H4 (cell line): ENCODE data around the gene MBD5. TPM values are rescaled to one million over a fixed set of nuclear protein-coding genes. Genes with fewer than 3 reads are reported as not detected.
"Not testable (repeated sequence)": the region's sequence is repeated elsewhere in the genome, so short reads cannot be mapped to it uniquely, and the experiment has no call there.

Source experiments
- DNase-seq: peaks from one replicate; pipeline ENCODE4 v3.0.0-alpha.2; 2015; ENCODE audit warnings: low spot score
- total RNA-seq: library from RNA; depleted of rRNA; stranded (reverse); fragments of >200 nt; shearing (Covaris generic); gene quantifications from 2 replicates; pipeline ENCODE4 v1.2.3, GENCODE V29; 2014; rRNA removed

The MBD5 gene
- 2.7 and 12.8 TPM in 2 replicates for total RNA-seq

DNA sequence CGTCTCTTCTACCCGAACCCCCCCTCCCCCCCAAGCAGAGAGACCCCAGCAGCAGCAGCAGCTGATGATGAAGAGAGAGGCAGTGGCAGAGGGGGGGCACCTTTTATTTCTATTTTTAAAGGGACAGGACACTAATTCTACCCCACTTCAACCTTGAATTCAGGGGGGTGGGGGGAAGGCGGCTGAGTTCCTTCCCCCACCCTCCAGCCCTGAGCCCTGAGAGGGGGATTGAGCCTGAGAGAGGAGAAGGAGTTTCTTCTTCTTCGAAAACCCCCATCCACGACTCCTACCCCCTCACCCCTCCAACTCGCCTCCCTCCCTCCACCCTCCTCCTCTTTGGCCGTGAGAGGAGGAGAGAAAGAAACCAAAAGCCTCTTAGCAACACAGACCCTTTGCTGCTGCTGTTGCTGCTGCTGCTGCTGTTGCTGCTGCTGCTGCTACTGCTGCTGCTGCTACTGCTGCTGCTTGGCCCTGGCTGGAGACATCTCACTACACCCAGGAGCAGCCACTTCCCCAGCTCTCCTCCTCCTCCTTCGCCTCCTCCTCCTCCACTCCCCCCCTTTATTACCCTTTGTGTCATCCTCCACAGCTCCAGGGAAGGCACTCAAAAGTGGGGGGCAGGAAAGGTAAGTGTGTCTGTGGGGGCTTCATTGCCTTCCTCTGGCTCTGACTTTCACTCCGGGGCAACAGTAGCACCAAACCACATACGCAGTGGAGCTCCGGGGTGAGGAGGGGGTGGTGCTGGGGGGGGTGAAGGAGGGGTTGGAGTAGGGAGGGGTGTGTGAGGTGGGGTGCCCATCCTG lies at the start of gene MBD5:
Gene MBD5, plus strand, starts transcription at position 33 of the 803 bp plus-strand sequence.
- DNase-seq, result peak; percentile 34

DNA sequence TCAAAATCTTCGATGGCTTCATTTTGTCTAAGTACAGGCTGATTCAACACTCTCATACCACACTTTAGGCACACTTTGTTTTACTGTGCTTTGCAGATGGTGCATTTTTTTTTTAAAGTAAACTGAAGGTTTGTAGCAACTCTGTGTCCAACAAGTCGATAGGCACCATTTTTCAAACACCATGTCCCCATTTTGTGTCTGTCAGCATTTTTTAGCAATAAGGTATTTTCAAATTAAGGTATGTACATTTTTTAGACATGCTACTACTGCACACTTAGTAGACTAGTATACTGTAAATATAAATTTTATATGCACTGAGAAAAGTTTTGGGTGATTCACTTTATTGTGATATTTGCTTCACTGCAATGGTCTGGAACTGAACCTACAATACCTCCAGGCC lies 44.8 kb upstream of the MBD5 start:
- no peak for DNase-seq

DNA sequence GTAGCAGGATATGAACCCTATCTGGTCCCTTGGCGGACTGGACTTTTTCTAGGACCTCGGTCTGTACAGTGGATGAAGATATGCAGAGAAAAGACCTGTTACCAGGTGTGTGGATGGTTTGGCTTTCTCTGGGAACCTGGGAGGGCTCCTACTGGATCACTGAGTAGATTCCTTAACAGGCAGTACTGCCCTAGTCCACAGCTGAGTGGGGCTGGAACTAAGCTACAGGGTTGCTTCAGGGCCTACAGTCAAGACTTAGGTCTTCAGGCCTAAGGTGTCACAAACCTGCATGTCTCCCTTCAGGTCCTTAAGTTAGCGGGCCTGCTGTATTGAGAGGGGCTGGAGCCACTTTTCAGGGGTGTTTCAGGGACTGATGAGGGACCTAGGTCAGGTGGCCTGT lies 43.2 kb upstream of the MBD5 start:
- no peak for DNase-seq

DNA sequence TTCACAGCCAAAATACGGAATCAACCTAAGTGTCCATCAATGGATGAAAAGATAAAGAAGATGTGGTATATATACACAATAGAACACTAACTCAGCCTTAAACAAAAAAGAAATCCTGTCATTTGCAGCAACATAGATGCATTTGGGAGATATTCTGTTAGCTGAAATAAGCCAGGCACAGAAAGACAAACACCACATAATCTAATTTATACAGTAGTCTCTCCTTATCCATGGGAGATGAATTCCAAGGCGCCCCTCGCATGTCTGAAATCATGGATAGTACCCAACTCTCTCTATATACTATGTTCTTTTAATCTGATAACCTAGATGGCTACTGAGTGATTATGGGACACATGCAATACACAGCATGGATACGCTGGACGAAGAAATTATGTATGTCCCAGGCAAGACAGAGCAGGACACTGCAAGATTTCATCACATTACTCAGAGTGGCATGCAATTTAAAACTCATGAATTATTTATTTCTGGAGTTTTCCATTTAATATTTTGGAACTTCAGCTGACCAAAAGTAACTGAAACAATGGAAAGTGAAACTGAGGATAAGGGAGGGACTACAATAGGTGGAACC lies 39.9 kb upstream of the MBD5 start:
- no peak for DNase-seq

DNA sequence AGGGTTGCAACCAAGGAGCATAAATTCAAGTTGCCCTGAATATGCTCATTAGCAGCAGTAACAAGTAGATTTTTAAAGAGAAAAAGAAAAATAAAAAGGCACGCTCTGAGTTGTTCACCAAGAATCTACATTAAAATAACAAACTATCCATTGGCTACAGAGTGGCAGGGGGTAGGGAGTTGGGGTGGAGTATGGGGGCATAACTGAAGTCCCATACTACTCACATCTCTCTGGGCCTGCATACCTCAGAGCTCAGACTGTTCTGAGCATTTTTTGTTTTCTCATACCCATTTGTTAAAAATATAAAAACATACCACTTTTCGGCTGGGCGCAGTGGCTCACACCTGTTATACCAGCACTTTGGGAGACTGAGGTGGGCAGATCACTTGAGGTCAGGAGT lies 31.8 kb upstream of the MBD5 start:
- no peak for DNase-seq

DNA sequence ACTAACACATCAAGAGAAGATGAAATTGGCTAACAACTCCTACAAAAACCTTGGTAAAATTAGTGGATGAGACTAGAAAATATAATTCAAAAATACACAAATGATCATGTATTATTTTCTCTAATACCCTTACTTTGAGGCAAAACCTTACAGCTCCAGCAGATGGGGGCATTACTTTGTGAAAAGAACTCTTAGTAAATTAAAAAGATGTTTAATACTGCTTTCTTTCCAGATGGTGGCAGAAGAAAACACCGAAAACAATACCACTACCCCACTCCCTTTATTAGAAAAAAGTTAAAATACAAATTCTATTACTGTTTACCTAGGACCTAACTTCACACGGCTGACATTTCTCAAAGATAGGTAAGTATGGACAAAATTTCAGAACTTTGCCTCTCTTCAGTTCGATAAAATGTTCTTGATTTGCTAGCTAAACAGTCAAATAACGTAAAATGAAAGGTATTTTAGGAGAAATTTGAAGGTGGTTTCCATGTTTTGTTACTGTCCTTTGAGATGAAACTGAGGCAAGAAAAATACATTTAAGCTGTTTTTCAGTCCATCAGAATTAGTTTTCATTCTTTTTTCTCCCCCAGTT lies 31.0 kb upstream of the MBD5 start:
- DNase-seq, result peak; percentile 30

DNA sequence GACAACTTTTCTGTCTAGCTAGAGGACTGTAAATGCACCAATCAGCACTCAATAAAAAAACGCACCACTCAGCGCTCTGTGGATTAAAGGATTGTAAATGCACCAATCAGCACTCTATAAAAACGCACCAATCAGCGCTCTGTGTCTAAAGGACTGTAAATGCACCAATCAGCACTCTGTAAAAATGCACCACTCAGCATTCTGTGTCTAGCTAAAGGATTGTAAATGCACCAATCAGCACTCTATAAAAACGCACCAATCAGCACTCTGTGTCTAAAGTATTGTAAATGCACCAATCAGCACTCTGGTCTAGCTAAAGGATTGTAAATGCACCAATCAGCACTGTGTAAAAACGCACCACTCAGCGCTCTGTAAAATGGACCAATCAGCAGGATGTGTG lies 25.9 kb upstream of the MBD5 start:
- not testable (repeated sequence) for DNase-seq

DNA sequence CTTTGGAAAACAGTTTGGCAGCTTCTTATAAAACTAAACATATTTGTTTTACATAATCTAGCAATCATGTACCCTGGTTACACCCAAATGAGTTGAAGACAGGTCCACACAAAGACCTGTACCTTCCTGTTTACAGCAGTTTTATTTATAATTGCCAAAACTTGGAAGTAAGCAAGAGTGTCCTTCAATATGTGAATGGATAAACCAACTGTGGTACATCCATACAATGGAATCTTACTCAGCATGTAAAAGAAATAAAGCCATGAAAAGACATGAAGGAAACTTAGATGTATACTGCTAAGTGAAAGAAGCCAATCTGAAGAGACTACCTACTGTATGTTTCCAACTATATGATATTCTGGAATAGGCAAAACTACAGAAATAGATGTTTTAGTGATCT lies 24.1 kb upstream of the MBD5 start:
- DNase-seq, result no peak

DNA sequence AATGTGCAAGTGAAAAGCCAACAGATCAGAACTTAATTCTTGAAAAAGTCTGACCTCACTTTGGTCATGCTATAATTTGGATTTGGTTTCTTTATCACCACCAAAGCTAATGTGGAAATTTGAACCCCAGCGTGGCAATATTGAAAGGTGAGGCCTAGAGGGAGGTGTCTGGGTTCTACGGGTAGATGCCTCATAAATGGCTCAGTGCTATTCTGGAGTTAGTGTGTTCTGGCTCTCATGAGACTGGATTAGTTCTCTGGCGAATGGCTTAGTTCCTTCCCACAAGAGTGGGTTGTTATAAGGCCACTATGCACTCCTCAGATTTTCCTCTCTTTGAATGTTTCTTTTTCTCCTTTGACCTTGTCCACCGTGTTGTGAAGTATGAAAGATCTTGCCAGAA lies 22.7 kb upstream of the MBD5 start:
- DNase-seq, result no peak

DNA sequence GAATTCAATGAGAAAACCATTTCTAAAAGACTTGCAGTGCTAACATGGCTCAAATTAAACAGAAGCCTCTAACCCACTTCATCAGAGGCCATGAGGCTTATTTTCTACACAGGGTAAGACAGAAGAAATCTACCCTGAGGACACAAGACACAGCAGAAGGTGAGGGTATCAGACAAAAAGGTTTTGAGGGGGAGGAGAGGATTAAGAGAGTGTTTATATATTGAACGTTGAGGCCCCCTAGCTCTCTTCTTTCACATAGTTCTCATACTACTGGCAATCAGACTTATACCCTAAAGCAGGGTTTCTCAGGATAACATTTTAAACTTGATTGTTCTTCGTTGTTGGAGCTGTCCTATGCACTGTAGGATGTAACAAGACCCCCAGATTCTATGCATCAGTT lies 21.8 kb upstream of the MBD5 start:
- no peak for DNase-seq

DNA sequence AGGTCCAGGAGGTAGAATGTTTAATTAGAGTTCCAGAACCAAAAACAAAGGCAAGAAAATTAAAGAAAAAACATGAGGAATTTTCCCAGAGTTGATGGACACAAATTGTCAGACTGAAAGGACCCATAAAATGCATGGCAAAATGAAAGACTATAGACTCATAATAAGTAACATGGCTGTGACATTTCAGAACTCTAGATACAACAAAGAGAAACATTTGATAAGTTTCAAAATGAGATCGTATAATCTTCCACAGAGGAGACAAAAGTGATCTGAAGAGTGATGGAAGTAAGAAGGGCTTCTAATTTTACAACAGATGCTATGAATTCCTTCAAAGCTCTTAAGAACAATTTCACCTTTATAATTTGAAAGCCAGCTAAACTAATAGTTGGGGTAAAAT lies 20.8 kb upstream of the MBD5 start:
- DNase-seq, result no peak

DNA sequence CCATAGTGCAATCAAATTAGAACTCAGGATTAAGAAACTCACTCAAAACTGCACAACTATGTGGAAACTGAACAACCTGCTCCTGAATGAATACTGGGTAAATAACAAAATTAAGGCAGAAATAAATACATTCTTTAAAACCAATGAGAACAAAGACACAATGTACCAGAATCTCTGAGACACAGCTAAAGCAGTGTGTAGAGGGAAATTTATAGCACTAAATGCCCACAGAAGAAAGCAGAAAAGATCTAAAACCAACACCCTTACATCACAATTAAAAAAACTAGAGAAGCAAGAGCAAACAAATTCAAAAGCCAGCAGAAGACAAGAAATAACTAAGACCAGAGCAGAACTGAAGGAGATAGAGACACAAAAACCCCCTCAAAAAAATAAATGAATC lies 18.5 kb upstream of the MBD5 start:
- not testable (repeated sequence) for DNase-seq

DNA sequence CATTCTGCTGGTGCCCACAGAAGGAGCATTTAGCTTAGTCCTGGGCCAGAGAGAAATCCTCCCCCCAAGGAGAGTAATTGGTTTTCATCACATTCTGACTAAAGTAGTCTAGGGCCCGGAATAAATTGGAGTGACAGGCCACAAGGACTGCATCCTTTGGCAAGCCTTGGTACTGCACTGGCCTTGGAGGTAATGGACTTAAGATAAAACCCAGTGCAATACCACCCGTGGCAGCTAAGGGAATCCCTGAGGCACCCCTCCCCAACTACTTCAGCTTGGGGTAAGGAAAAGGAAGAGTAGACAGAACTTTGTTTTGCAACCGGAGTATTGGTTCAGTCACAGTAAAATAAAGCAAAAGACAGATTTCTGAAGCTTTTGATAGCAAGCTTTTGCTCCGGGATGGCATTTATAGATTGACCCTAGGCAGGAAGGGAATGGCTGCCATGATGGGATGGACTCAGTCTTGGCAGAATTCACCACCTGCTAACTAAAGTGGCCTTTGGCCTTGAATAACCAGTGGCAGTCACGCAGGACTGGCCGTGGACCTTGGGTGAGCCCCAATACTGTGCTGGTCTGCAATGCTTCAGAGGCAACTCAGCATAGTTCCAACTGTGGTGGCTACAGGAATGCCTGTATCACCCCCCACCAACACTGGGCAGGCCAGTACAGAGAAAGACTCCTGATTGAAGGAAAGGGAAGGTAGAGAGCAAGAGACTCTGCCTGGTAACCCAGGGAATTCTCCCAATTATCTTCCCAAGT lies 14.5 kb upstream of the MBD5 start:
- no peak for DNase-seq

DNA sequence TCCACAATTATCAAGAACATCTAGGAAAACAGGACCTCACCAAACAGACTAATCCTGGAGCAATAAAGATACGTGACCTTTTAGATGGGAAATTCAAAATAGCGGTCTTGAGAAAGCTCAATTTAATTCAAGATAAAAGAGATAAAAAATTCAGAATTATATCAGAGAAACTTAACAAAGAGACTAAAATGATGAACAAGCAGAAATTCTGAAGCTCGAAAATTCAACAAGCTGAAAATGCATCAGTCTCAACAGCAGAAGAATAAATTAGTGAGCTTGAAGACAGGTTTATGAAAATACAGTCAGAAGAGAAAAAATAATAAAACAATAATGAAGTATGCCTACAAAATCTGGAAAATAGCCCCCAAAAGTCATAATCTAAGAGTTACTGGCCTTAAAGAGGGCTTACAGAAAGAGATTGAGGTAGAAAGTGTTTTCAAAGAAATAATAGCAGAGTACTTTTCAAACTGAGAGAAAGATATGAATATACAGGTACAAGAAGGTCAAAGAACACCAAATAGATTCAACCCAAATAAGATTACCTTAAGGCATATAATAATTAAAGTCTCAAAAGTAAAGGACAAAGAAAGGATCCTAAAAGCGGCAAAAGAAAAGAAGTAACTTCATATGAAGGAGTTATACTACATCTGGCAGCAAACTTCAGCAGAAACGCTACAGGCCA lies 13.5 kb upstream of the MBD5 start:
- no peak for DNase-seq

DNA sequence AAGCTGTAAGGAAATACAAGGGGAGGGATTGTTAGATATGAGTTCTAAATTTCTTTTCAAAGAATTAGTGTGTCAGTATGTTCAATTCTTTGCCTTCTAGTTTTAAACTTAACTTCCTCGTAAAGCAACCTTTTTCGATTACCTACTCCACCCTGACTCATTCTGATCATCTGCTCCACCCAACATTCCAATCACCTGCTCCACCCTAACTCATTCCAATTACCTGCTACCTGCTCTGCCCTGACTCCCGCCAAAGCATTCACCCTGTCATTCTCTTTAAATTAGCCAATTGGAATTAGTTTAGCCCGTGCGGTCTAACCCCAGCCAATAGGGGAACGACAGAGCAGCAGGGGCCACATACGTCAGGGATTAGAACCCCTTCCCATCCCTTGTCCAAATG lies 12.5 kb upstream of the MBD5 start:
- DNase-seq, result not testable (repeated sequence)

DNA sequence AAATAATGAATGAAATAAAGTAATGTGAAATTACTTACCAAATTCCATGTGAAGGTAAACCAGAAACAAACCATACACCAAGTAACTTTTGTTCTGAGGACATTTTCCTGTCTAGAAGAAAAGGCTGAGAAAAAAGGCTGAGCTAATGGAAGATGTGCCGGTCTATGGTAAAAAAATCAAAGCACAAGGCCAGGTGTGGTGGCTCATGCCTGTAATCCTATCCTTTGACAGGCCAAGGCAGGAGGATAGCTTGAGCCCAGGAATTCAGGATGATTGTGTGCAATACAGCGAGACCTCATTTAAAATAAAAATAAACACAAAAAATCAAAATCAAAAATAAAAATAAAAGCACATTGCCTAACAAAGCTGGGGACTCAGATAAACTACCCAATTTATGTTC lies 7.0 kb upstream of the MBD5 start:
- DNase-seq, result no peak

DNA sequence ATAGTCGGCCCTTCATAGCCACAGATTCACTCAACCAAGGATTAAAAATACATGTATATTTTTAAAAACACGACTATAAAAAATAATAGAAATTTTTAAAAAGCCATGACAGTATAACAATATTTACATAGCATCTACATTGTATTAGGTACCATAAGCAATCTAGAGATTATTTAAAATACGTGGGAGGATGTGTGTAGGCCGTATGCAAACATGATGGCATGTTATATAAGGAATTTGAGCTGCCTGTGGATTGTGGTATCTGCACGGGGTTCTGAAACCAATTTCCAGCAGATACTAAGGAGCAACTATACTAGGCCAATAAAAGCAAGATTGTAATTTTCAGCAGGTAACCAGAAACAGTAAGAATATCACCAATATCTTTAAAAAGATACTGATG lies 6.3 kb upstream of the MBD5 start:
- no peak for DNase-seq

DNA sequence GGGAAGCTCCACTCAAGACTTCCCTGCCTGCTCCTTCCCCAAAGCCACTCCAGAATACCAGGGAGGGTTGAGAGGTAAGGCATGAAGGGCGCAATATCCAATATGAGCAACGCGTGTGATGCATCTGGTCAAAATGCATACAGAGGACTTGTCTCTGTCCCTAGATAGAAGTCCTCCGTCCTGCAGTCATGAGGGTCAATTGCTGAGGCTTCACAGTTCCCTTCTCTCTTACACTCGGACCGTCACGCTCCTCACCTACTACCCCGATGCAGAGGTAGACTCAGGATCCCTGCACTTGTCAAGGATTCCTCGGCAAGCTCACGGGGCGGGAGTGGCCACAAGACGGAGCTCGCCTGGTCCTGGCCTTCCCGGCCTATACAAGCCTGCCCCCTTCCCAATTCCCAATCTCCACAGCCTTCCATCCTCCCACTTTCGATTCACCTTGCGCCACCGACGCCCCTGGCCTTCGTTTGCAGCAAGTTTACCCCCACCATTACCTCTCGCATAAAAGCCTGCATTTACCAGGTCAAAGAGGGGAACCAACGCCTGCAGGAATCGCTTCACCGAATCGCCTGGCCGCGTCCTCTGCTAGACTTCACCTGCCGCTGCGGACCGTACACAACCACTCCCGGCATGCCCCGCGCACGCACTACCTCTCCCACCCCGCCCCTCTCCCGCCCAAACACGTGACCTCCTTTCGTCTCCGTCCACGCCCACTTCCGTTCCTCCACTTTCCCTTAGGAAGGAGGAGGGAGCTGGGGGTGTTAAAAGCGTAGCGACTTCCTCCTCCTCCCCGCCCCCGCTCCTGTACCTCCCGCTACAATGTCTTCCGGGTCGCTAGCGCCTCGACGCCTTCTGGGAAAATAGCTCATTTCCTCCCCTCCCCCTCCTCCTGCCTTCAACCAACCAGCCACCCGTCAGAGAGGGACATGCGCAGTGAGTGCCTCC lies 506 bp upstream of the MBD5 start, which contains the start of gene ORC4:
Gene ORC4, minus strand, starts transcription at position 627 of the 948 bp plus-strand sequence. CDS start 44,779 bp downstream, outside the sequence.
- peak; percentile 99 for DNase-seq

DNA sequence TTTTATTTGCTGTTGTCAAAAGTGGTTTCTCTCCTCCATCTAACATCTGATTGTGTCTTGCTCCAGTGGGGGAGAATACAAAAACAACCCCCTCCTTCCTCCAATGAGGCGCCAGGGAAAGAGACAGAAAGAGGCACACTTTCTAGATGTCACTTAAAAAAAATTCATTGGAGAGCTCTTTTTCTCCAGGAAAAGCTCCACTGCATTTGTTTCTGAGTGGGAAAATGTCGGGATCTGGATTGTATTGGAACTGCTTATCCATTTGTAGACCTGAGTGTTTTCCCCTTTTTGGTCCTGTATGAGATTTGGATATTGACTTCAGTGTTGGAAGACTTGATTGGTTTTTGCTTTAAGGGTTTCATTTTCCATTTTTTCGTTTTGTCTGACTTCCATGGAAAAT lies 995 bp downstream of the MBD5 start:
- DNase-seq, result no peak

DNA sequence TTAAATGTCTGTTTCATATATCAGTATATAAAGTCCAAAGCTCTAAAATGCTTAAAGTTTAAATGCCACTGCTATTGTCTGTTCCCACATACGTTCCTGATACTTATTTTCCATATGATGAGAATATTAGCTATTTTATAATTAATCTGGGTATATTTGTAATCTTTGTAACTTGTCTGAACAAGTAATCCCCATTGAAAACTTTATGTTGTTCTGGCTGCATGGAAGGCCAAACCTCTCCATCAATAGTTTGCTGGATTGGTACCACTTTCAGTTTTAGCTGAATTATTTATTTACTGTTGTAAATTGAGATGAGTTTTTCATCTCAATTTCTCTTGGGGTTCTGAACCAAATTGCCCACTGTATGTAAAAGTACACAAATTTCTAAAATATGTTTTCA lies 1.5 kb downstream of the MBD5 start:
- no peak for DNase-seq

DNA sequence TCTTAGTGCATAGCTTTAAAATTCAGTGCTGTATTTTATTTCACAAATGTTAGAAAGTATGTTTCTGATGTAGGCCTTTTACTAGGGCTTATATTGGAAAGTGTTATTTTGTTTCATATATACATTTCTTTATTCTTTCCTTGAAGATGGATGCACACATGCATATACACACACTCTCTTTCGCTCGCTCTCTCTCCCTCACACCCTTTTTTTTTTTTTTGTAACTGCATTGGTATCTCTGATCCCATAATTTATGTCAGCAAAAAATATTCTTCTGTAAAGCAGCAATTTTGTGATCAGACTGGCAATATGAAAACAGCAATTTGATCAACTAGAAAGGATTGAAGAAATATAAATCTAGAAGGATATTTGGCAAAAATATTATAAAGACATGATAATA lies 2.0 kb downstream of the MBD5 start:
- no peak for DNase-seq
